Measurements from ENCODE around the gene JAK3. TPM values are rescaled to one million over a fixed set of nuclear protein-coding genes. Genes with fewer than 3 reads are reported as not detected.

Gene JAK3
- total RNA-seq, 1 donor from 2014 or later = 1.6 TPM

GRCh38 chr19:17841810-17842662, 5.7 kb downstream of the JAK3 start:
- FAIRE-seq = no peak
- DNase-seq (ENCODE audit: low spot score in 2 of 2) = peak; percentile 63 to 88

GRCh38 chr19:17841371-17841809, 6.4 kb downstream of the JAK3 start:
- DNase-seq (ENCODE audit: low spot score in 2 of 2) (peak in 1 of 2 donors; percentile 49), FAIRE-seq (no peak)

GRCh38 chr19:17840019-17840418, 7.8 kb downstream of the JAK3 start:
- no peak for DNase-seq (ENCODE audit: low spot score in 2 of 2)

GRCh38 chr19:17837972-17838371, 9.8 kb downstream of the JAK3 start:
- FAIRE-seq (no peak), DNase-seq (ENCODE audit: low spot score in 2 of 2) (no peak)

More at GRCh38 chr19:17840019-17840418, 7.8 kb downstream of the JAK3 start:
- no peak for FAIRE-seq

GRCh38 chr19:17836530-17836929, 11.3 kb downstream of the JAK3 start:
- FAIRE-seq = no peak
- DNase-seq (ENCODE audit: low spot score in 2 of 2) = no peak

GRCh38 chr19:17835182-17836006, 12.4 kb downstream of the JAK3 start:
- DNase-seq (ENCODE audit: low spot score in 2 of 2) (no peak), FAIRE-seq (no peak)

GRCh38 chr19:17834350-17835181, 13.2 kb downstream of the JAK3 start:
- no peak for FAIRE-seq

GRCh38 chr19:17832443-17833208, 15.2 kb downstream of the JAK3 start:
- no peak for FAIRE-seq
- DNase-seq (ENCODE audit: low spot score in 2 of 2) = no peak

More at GRCh38 chr19:17834350-17835181, 13.2 kb downstream of the JAK3 start:
- no peak for DNase-seq (ENCODE audit: low spot score in 2 of 2)

- FAIRE-seq = no peak
- no peak for DNase-seq (ENCODE audit: low spot score in 2 of 2)
These were observed 16.3 kb downstream of the JAK3 start for GRCh38 chr19:17831419-17831888.

GRCh38 chr19:17830567-17831418, 17.0 kb downstream of the JAK3 start:
- FAIRE-seq (no peak), DNase-seq (ENCODE audit: low spot score in 2 of 2) (peak; percentile 55 to 91)

GRCh38 chr19:17829855-17830566, 17.8 kb downstream of the JAK3 start:
- FAIRE-seq = no peak
- peak in 1 of 2 donors; percentile 70 for DNase-seq (ENCODE audit: low spot score in 2 of 2)

GRCh38 chr19:17826508-17827056, 21.2 kb downstream of the JAK3 start:
- FAIRE-seq = no peak

GRCh38 chr19:17824339-17824738, 23.4 kb downstream of the JAK3 start:
- no peak for FAIRE-seq
- DNase-seq (ENCODE audit: low spot score in 2 of 2) = no peak

More at GRCh38 chr19:17826508-17827056, 21.2 kb downstream of the JAK3 start:
- DNase-seq (ENCODE audit: low spot score in 2 of 2) = no peak

GRCh38 chr19:17821190-17821589, 26.6 kb downstream of the JAK3 start, which contains the start of gene INSL3:
Gene INSL3 (minus strand): TSS chr19:17821519. CDS start chr19:17821506, 13 bp downstream.
- FAIRE-seq = no peak
- no peak for DNase-seq (ENCODE audit: low spot score in 2 of 2)

- no peak for FAIRE-seq
- no peak for DNase-seq (ENCODE audit: low spot score in 2 of 2)
These were observed 30.0 kb downstream of the JAK3 start for GRCh38 chr19:17817668-17818363.

GRCh38 chr19:17812099-17812498, 35.7 kb downstream of the JAK3 start:
- FAIRE-seq (no peak), DNase-seq (ENCODE audit: low spot score in 2 of 2) (no peak)

GRCh38 chr19:17811681-17812080, 36.1 kb downstream of the JAK3 start:
- FAIRE-seq = no peak
- no peak for DNase-seq (ENCODE audit: low spot score in 2 of 2)
